ENCODE results near the gene DHRS9.

DNA sequence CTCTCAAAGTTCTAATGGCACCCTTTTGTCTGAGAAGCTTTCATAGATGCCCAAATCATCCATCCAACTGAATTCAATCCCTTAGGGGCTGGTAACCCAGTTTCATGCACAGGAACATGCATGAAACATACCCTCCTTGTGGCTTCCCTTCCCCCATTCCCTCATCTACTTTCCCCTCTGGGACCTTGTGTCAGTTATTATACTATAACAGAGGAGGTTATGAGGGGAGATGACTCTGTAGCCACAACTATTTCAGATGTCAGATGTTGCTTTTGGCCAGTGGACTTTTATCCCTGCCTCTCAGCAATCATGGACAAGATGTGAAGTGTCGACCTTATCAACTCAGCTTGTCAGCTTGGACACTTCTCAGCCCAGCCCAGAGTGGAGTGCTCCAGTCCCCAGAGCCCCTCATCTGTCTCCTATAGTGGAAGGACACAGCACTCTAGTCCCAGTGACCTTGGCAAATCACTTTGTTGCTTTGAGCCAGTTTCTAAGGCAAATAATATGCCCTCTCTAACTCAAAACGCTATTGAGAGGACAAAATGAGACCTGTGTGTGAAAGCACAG, 8.4 kb downstream of the DHRS9 start:
- TF ChIP-seq, protein P1, sequence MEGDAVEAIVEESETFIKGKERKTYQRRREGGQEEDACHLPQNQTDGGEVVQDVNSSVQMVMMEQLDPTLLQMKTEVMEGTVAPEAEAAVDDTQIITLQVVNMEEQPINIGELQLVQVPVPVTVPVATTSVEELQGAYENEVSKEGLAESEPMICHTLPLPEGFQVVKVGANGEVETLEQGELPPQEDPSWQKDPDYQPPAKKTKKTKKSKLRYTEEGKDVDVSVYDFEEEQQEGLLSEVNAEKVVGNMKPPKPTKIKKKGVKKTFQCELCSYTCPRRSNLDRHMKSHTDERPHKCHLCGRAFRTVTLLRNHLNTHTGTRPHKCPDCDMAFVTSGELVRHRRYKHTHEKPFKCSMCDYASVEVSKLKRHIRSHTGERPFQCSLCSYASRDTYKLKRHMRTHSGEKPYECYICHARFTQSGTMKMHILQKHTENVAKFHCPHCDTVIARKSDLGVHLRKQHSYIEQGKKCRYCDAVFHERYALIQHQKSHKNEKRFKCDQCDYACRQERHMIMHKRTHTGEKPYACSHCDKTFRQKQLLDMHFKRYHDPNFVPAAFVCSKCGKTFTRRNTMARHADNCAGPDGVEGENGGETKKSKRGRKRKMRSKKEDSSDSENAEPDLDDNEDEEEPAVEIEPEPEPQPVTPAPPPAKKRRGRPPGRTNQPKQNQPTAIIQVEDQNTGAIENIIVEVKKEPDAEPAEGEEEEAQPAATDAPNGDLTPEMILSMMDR (IDR thresholded peaks at IDR 0.05), result no peak
- no peak for TF ChIP-seq EZH2 (IDR thresholded peaks at IDR 0.05; ENCODE audit: borderline replicate concordance, insufficient read depth, low read depth, low read length, poor library complexity, severe bottlenecking)

Measured in B cell (primary cell).